Subcutaneous adipose tissue (tissue), 4 donors: Measurements from ENCODE around the gene PQBP1. TPM values are rescaled to one million over a fixed set of nuclear protein-coding genes. Genes with fewer than 3 reads are reported as not detected.

Experiments used
- CTCF ChIP-seq: fragments of 450-650 bp; IDR thresholded peaks from one replicate; pipeline ENCODE4 v1.5.1; 2016; ENCODE audit warnings: low read depth, mild to moderate bottlenecking, control low read depth, antibody characterized with exemption, moderate library complexity
- total RNA-seq, 4 donors: library from RNA; depleted of rRNA; stranded (reverse); fragments of >200 nt; gene quantifications; one replicate each; pipeline ENCODE4 v1.1.0, GENCODE V29; 2016

The PQBP1 gene
- total RNA-seq, 4 donors from 2014 or later, result 41.9 to 53.9 (median 44.3) TPM

GRCh38 chrX:48920718-48921104 lies 23.0 kb downstream of the PQBP1 start:
- TF ChIP-seq CTCF, result no peak

GRCh38 chrX:48923771-48924170 lies 26.0 kb downstream of the PQBP1 start:
- no peak for TF ChIP-seq CTCF

GRCh38 chrX:48924270-48924669 lies 26.5 kb downstream of the PQBP1 start:
- TF ChIP-seq CTCF, result no peak

- no peak for TF ChIP-seq CTCF
Measured at GRCh38 chrX:48927123-48927522, 29.4 kb downstream of the PQBP1 start.

- TF ChIP-seq CTCF, result no peak
Measured at GRCh38 chrX:48927736-48928382, 30.1 kb downstream of the PQBP1 start.

GRCh38 chrX:48933757-48934156 lies 36.0 kb downstream of the PQBP1 start:
- TF ChIP-seq CTCF, result no peak

GRCh38 chrX:48934581-48935300 lies 37.0 kb downstream of the PQBP1 start:
- TF ChIP-seq CTCF, result no peak
